ACC112 (cell line): ENCODE data around the gene CSTF2.

ENCODE experiments used
- H2AFZ ChIP-seq: fragments of 200-600 bp; sonication (generic); one replicate; pipeline ENCODE4 v1.6.0; 2017; ENCODE audit warnings: antibody characterized with exemption, low read length; ENCODE audit not compliant: unreplicated experiment
- H3K27ac ChIP-seq: fragments of 200-600 bp; sonication (generic); 2 replicates; pipeline ENCODE4 v1.5.1; 2014; ENCODE audit warnings: low read depth, mild to moderate bottlenecking, antibody characterized with exemption, low read length, moderate library complexity
- H3K27me3 ChIP-seq: fragments of 200-600 bp; sonication (generic); 2 replicates; pipeline ENCODE4 v1.6.1; 2014; ENCODE audit warnings: mild to moderate bottlenecking, antibody characterized with exemption, low read length, moderate library complexity, mixed read lengths; ENCODE audit not compliant: insufficient read depth
- H3K36me3 ChIP-seq: fragments of 200-600 bp; sonication (generic); 2 replicates; pipeline ENCODE4 v1.6.1; 2016; ENCODE audit warnings: mild to moderate bottlenecking, antibody characterized with exemption, low read length, moderate library complexity, mixed read lengths; ENCODE audit not compliant: insufficient read depth
- H3K4me1 ChIP-seq: fragments of 200-600 bp; sonication (generic); one replicate; pipeline ENCODE4 v1.6.1; 2016; ENCODE audit warnings: low read length, mixed read lengths; ENCODE audit not compliant: insufficient read depth, unreplicated experiment, control insufficient read depth
- H3K4me3 ChIP-seq: fragments of 200-600 bp; sonication (generic); 2 replicates; pipeline ENCODE4 v1.5.1; 2014; ENCODE audit warnings: mild to moderate bottlenecking, low read depth, low read length
- H3K79me2 ChIP-seq: fragments of 200-600 bp; sonication (generic); one replicate; pipeline ENCODE4 v1.6.0; 2016; ENCODE audit warnings: low read length; ENCODE audit not compliant: control insufficient read depth, unreplicated experiment, insufficient read depth

CSTF2 gene

DNA sequence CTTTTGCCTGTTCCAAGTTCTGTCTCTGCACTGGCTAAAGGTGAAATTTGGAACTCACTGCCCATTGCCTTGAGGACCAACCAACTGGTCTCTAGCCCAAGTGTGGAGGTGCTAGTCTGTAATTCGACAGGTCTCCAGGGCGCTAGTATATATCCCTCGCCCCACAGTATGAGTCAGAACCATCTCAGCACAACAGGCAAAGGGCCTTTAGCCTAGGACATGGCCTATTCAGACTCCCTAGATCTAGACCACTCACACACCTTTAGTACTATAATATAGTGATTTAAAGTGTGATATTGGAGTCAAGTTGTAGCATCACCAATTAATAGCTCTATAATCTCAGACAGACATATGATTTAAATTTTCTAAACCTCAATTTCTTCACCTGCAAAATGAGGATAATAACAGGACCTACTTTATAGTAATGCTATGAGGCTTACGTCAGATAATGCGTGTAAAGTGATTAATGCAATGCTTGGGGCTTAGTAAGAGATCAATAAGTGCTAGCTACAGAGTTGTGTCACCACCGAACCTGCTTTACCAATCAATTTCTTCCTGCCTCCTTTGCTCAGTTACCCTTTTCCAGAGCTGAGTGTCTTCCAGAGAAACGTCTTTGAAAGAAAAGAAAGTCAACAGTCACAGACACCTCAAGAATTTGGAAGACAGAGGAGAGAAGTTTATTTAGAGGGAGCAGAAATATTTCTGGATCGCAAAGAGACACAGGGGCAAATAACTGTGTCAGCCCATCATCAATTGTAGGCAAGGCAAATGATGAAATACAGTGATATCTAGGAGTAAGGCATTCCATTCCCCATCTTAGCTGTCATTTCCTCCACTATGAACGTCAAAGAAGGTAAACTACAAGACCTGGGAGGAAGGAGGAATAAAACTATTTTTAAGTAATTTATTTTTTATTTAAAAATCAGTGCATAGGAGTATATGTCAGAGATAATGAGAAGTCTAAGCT, 51.7 kb downstream of the CSTF2 start:
- Histone ChIP-seq H2AFZ (no peak overlapping the region), H3K27ac (no peak overlapping the region), H3K27me3 (no peaks in the 10 kb centered on the region), H3K4me3 (no peak overlapping the region), H3K36me3 (no peaks in the 10 kb centered on the region), H3K79me2 (no peaks in the 10 kb centered on the region), H3K4me1 (no peaks in the 10 kb centered on the region)

DNA sequence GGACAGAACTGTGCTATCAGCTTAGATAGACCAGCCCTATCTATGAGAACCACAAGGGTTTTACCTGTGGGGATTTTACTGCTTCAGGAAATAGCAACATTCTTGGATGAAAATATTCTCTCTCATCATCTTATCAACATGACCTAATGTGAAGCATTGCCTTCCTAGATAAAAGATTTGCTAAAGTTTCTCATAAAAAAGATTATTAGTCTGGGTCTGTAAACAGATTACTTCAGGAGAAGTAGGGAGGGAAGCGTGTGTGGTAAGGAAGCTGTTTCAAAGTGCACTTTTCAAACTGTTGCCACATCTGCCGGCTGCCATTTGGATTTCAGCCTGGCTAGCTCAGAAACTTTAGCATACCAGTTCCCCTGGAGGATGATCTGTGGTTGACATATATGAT, 54.1 kb downstream of the CSTF2 start, which contains the start of gene NOX1:
Gene NOX1 (minus strand): TSS at position 35 of the 400 bp plus-strand sequence. CDS start 220 bp downstream, outside the sequence.
- H3K4me3 ChIP-seq: no peak within 1 kb of the TSS
- H3K27ac ChIP-seq: no peak within 1 kb of the TSS
- no peaks in the 10 kb centered on the region for H3K36me3 ChIP-seq
- H3K27me3 ChIP-seq: no peaks in the 10 kb centered on the region
- no peaks in the 10 kb centered on the region for H3K4me1 ChIP-seq
- no peak within 1 kb of the TSS for H2AFZ ChIP-seq
- H3K79me2 ChIP-seq: no peaks in the 10 kb centered on the region

DNA sequence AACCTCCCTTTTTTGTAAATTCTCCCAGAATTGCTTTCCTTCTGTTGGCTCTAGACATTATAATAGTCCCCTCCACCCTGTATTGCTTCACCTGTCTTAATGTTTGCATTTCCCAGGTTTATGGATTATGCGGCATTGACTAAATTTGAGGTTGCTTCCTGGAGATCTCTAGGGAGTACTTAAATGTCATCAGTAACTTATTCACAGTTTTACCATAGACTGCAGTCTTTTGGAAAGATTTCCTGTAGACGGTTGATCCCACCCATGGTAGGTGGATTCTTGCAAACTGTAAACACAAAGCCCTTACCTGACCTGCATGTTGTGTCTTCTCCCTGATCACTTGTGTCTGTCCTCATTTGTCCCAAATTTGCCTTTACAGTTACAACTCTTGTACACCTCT, 60.2 kb downstream of the CSTF2 start:
- no peaks in the 10 kb centered on the region for H3K27me3 ChIP-seq
- H3K36me3 ChIP-seq: no peaks in the 10 kb centered on the region
- no peaks in the 10 kb centered on the region for H3K4me1 ChIP-seq
- no peak overlapping the region for H2AFZ ChIP-seq
- H3K4me3 ChIP-seq: no peak overlapping the region
- no peaks in the 10 kb centered on the region for H3K79me2 ChIP-seq
- no peak overlapping the region for H3K27ac ChIP-seq

DNA sequence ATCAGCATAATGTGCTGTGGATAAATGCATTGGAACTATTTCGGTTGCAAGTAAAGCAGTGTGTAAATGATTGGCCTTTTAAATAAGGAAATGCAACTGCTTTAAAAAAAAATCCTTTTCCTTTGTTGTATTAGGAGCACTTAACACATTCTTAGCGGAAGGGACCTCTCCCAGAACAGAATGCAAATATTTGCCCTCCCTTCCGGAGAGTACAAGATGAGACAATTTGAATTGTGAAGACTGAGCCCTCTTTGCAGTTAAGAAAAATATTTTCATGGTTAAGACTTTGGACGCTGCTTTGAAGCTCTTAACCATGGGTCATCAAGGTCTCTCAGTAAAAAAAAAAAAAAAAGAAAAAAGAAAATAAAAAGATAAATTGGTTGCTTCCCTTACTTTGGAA, 63.5 kb downstream of the CSTF2 start:
- H2AFZ ChIP-seq: no peak overlapping the region

More for the DNA sequence above, 63.5 kb downstream of the CSTF2 start:
- H3K36me3 ChIP-seq: no peaks in the 10 kb centered on the region
- no peak overlapping the region for H3K27ac ChIP-seq
- no peaks in the 10 kb centered on the region for H3K27me3 ChIP-seq
- H3K79me2 ChIP-seq: no peaks in the 10 kb centered on the region
- H3K4me1 ChIP-seq: no peaks in the 10 kb centered on the region
- H3K4me3 ChIP-seq: no peak overlapping the region
